ENCODE measurements around the gene KCNMA1.

The KCNMA1 gene

DNA sequence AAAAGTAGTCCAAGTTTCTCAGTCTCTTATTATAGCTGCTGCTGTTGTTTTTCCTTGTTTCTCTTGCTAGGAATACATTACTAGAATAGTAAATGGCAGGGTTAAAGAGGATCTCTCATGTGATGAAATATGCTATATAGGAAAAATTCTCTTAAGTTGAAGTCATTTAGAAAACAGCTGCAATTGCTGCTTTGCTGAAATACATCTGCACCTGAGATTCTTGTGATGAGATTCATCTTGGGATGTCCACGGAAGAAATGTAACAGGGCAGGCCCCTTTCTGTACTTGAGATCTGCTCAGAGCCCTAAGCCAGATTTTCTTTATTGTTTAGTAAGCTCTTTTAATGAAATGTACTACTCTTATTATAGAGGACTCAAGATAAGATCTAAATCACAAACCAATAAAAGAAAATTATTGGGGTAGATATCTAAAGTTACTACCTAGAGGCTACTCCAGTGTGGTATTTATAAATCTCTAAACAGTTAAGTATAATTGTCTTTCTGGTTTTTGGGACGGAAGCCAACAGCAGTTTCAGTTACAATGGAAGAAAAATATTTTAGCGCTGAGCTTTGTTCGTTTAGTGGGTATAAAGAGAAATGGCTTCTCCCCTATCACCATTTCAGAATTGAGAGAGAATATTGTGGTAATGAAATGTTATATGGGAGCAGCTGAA is 701.5 kb downstream of the KCNMA1 start:
- DNase-seq (ENCODE audit: low spot score): no peak

- no peak for DNase-seq (ENCODE audit: low spot score)
Measured at GRCh38 chr10:76928565-76928964, 709.0 kb downstream of the KCNMA1 start.

- no peak for DNase-seq (ENCODE audit: low spot score)
Measured at GRCh38 chr10:76925636-76926405, 711.8 kb downstream of the KCNMA1 start.

DNA sequence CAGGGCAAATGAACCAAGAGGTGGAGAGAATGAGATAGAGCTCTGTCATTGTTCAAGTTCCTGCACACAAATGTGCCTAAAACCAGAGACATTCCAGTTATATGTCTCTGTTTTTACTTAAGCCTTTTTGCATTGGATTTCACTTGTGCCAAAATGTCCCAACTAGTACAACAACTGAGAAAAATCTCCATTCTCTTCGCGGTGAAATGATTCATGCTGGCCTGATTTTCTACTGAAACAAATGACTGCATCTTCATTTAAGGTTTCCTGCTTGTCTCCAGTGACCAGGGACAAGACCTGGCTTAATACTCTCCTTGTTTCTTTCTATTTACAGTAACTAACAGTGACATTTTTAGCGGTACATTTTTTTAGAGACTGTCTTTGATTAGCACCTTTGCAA is 714.9 kb downstream of the KCNMA1 start:
- DNase-seq (ENCODE audit: low spot score): no peak

DNA sequence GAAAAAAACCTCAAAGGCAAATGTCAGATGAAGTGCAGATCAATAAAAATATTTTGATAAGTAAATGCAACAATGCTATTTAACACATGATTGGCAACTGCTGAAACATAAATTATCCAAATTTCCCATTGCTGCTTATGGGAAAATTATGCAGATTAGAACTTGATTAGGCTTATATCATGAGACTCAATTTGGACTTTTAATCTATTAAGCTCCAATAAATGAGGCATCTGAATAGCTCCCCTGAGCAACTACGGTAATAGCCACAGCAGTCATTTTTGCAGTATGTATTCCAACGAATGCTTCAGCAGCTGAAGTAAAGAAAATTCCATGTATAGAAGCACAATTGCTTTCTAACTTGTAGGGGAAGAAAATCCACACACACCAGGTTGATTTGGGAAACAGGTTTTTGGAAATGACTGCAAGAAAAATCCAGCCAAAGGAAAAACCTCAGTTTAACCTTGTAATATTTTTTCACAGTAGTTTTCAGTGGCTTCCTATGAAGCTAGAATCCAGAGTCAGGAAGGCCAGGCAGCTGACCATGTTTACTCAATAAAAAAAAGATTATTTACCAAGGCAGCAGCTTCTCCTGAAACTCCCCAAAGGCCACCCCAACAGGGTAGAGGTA is 716.1 kb downstream of the KCNMA1 start:
- DNase-seq (ENCODE audit: low spot score): no peak

- DNase-seq (ENCODE audit: low spot score): no peak
Measured at GRCh38 chr10:76920581-76920980, 717.0 kb downstream of the KCNMA1 start.

- no peak for DNase-seq (ENCODE audit: low spot score)
Measured at GRCh38 chr10:76918106-76918505, 719.5 kb downstream of the KCNMA1 start.

DNA sequence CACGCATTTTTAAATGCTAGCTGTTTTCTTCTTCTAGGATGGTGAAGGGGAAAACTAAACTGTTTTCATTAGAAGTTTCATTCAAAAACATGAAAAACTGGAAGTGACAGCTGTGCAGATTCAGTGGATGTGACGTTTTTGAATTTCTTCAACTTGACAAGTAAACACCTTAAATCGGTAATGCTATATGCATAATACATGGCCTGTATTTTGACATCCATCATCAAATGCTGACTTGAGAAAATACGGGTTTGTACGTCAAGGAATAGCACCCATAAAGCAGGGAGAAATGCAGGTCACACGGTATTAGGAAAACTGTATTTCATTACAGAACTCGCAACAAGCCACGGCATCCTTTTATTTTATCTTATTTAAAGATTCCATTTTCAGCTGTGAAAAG is 720.5 kb downstream of the KCNMA1 start:
- no peak for DNase-seq (ENCODE audit: low spot score)

GRCh38 chr10:76916536-76916935 is 721.1 kb downstream of the KCNMA1 start:
- peak; percentile 52 for DNase-seq (ENCODE audit: low spot score)

DNA sequence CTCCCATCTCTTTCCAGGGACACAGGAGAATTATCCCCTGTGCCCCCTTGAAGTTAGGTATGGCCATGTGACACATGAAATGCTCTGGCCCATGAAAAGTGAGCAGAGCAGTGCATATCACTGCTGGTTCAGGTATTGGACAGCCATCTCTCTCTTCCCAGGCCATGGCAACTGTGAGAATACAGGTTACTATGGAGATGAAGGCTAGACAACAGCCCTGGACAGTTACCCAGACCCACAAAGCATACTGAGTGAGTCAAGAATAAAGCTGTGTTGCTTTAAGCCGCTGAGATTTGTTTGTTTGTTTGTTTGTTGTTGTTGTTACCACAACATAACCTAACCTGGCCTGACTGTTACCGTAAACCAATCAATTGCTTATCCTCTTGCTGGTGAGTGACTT is 722.3 kb downstream of the KCNMA1 start:
- no peak for DNase-seq (ENCODE audit: low spot score)

- DNase-seq (ENCODE audit: low spot score): no peak
Measured at GRCh38 chr10:76911184-76911583, 726.4 kb downstream of the KCNMA1 start.

DNA sequence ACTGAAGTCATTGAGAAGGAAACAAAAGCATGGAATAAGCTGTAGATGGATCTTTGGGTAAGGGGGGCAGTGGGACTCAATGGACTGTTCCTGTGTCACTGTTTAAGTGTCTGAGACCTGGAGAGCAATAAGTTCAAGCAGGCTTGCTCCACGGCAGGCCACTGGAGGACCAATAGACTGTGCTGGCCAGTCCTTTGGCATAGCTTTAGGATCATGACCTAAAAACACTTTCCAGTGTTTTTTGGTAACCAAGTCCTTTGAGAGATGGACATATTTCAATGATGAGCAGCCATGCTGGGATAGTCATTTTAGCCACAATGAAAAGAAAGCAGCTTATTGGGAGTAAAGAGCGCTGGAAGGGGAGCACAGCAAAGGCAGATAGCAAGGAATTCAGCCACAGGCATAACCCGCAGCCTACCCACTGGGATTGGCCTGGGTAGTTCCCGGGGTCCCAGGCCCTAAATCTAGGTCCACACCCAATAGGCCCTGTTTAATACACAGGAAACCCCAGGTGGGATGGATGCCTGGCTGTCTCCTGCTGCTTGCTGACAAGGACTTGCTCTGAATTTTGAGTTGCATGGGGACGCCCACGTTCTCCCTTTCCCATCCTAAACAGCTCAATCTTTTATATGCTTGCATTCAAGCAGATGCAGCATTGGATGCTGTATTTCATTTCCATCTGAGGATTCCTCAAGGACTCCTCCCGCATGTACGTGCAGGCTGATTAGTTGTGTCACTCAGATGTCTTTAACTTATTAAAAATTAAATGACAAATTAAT is 727.2 kb downstream of the KCNMA1 start:
- DNase-seq (ENCODE audit: low spot score): no peak

GRCh38 chr10:76906256-76906655 is 731.4 kb downstream of the KCNMA1 start:
- no peak for DNase-seq (ENCODE audit: low spot score)

- DNase-seq (ENCODE audit: low spot score): no peak
Measured at GRCh38 chr10:76905251-76905650, 732.4 kb downstream of the KCNMA1 start.

DNA sequence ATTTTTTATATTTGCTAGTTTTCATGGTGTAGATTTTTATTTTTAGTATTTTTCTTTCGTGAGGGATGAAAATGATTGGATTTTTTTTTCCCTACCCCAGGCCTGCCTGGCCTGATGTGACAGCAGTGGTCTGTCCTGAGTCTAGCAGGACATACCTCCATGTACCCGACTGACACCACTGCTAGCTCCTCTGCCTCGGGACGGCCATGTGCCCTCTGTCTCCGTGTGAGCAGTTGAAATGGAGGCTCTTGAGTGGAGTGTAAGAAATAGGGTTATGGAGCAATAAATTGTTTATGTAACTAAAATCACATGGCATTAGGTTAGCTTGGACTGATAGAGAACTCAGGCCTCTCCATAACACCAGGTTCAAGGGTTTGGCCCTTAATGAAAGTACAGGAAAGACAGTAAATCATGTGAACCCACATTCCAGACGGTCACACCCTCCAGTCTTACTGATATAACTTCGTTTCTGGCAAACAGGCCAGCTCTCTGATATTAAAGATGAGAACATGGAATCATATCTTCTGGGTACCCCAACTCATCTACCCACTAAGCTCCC is 734.1 kb downstream of the KCNMA1 start:
- DNase-seq (ENCODE audit: low spot score): no peak

DNA sequence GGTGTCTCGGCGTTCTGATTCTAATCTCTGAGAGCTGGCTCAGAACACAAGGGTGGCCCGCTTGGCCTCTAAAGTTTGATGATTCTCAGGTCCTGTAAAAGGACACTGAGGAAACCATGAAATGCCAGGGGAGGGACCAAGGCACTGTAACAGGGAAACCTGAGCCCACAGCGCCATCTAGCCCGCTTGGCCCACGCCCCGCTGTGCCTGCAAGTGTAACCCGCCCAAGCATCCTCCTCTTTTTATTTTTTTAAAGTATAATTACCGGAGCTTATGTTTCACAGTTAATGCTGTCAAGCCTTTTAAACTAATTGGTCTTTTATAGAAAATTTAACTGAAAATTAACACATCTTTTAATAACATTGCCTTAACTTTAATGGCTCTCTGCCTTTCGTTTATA is 734.7 kb downstream of the KCNMA1 start:
- DNase-seq (ENCODE audit: low spot score): no peak

DNA sequence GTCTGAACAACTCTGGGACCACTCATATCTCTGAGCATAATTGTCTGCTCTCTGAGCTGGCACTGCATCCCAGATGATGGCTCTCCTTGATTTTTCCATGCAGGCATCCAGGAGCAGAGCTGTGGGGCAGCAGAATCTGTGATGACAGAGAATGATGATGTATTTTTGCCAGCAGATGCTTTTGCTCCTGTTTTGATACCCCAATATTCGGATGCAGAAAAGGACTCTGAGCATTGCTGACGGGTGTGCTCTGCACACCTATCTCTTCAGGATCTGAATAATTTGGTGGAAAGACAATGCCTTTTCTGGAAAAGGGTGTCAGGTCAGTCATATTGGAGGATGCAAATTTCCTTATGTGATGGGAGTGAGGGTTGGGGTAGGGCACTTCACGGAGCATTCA is 735.9 kb downstream of the KCNMA1 start:
- DNase-seq (ENCODE audit: low spot score): no peak

- peak; percentile 5 for DNase-seq (ENCODE audit: low spot score)
Measured at GRCh38 chr10:76899490-76899889, 738.1 kb downstream of the KCNMA1 start.

DNA sequence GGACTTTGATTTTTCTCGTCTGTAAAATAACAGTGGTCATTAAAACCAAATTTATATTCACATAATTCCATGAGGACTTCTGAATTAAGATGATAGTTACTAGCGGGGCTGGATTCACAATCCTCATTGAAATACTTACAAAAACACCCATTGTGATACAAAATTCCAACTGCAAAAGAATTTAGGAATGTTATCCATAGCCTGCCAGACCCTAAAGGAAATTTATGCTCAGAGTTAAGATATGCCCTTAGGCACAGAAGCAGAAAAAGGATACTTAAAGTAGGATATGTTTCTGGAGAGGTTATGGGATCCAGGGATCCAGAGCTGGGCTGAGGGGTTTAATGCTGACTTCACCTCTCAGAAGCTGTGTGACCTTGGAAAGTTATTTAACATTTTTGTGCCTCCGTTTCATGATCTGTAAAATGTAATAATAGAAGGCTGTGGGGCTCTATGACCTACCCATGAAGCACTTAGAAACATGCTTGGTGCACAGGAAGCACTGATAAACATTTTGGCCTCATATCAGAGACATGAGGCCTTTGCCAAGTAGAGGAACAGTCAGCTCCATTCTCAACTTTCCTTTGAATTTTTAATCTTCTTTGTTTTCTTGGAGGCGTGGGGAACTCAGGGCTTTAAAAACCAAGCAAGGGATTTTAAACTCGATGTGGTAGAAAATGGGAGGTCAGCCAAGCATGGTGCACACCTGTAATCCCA is 744.7 kb downstream of the KCNMA1 start:
- DNase-seq (ENCODE audit: low spot score): no peak

GRCh38 chr10:76887223-76888010 is 750.2 kb downstream of the KCNMA1 start:
- no peak for DNase-seq (ENCODE audit: low spot score)

DNA sequence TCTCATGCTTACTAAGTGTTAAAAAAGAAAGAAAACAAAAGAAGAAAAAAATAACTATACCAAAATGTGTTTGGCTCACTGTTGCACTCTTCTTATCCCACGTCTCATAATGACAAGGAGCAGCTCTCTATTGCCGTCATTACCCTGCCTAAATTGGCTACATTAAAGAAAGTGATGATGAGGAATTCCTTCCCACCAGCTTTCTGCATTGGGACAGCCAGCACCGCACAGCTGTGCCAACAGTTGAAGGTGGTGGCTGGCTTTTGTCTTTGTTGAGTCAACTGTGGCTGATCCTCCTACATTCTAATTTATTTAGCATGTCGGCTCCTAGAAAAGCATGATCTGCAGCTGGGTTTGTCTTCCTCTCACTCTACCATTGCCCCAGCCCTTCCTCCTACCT is 751.8 kb downstream of the KCNMA1 start:
- DNase-seq (ENCODE audit: low spot score): no peak

Measured in kidney tubule cell (primary cell).